HG02642 (cell line): Measurements from ENCODE around the gene ABHD17A.

Source experiments
- ATAC-seq: cut with Tn5 transposase; IDR thresholded peaks from one replicate; pipeline ENCODE4 v1.9.1; 2021; ENCODE audit warnings: mild to moderate bottlenecking; ENCODE audit not compliant: unreplicated experiment, poor library complexity

The ABHD17A gene

DNA sequence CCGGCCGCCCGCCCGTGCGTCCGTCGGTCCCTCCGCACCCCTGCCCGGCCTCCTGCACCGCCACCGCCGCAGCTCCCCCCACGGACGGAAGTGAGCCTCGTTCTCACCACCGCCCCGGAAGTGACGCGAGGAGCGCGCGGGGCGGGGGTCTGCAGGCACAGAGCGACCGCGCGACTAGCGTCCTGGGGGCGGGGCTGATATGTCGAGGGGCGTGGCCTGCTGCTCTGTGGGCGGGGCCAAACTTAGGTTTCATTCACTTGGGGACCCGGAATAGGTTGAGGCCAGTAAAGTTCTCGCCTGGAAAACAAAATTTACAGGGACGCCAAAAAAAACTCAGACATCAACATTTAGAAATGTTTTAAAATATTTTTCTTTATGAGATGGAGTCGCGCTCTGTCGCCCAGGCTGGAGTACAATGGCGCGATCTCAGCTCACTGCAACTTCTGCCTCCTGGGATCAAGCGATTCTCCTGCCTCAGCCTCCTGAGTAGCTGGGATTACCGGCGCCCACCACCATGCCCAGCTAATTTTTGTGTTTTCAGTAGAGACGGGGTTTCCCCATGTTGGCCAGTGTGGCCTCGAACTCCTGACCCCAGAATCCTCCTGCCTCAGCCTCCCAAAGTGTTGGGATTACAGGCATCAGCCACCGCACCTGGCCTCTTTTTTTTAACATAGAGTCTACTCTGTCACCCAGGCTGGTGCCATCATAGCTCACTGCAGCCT is at the start of gene ABHD17A:
ABHD17A (minus strand) TSS at position 99 of the 722 bp plus-strand sequence. CDS start 3,930 bp downstream, outside the sequence.
- peak; percentile 80 for ATAC-seq

DNA sequence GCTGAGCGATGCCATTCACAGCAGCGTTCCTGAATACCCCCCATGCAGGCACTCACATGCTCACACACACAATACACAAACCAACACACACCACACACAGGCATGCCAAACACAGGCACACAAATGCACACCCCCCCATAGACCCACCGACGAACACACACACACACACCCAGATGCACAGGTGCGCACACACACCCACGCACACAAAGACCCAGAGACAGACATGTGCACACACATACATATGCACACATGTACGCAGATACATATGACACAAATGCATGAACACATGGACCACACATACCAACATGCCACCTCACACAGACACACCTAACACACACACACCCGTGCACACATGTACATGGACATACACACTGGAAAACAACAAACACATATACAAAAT is 48.6 kb upstream of the ABHD17A start:
- no peak for ATAC-seq

DNA sequence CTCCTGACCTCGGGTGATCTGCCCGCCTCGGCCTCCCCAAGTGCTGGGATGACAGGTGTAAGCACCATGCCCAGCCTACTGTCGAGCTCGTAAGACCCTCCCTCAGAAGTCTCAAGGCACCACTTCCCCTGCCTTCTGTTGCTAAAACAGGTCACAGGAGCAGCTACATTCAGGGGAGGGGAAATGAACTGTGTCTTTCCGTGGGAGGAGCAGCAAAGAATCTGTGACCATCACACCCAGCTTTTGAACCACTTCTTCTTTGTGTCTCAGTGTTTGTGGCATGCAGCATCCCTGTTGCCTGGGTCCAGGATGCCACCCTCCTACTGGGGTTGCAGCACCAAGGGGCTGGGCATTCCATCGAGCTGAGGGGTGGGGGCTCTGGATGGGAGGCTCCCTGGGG is 47.9 kb upstream of the ABHD17A start:
- no peak for ATAC-seq

DNA sequence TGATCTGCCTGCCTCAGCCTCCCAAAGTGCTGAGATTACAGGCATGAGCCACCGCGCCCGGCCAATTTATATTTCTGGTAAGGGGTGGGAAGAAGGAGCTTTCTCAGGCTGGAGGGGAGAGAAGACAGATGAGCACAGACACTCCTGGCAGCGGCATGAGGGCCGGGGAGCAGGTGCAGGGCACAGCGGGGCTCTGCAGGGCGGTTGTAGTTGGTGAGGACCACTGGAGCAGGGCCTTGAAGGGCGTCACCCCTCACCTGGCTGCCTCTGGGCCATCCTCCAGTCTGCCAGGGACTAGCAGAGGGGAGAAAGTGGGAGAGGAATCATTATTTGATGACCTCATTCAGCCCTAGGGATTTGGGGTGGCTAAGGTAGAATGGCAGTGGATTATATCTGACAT is 47.1 kb upstream of the ABHD17A start:
- ATAC-seq = no peak

DNA sequence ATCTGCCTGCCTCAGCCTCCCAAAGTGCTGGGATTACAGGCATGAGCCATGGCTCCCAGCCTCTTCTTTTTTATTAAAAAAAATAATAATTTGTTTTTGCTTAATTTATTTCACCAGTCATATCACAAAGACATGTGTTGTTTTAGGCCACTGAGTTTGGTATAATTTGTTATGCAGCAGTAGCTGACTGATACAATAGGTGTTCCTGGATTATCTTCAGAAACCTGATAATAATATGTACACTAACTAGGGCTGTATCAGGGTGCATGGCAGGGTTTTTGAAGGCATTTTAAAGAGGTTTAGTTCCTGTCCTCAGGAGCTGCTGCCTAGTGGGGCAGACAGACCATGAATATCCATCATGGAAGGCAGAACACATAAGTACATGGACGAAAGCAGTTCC is 46.1 kb upstream of the ABHD17A start:
- ATAC-seq = no peak

DNA sequence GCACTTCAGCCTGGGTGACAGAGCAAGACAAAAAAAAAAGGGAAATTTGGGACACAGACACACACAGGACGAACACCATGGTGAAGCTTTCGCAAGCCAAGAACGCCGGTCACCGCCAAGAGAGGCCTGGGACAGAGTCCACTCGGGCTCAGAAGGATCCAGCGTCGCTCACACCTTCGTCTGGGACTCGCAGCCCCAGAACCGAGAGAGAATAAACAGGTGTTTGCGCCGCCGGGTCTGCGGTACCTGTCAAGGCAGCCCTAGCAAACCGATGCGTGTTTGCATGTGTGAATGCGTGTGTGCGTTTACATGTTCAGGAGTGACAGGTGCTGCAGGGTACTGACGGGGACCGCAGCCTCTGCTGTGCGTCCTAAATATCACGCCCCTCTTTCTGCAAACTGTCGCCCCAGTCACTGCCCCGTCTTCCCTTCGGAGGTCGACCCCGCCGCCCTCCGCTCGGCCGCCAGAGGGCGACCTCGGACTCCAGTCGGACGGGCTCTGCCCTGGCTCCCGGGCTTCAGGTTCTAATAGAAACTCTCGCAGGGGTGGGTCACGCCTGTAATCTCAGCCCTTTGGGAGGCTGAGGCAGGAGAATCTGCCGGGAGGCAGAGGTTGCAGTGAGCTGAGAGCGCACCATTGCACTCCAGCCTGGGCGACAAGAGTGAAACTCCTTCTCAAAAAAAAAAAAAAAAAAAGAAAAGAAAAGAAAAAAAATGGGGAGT is 43.9 kb upstream of the ABHD17A start:
- ATAC-seq = peak; percentile 56

DNA sequence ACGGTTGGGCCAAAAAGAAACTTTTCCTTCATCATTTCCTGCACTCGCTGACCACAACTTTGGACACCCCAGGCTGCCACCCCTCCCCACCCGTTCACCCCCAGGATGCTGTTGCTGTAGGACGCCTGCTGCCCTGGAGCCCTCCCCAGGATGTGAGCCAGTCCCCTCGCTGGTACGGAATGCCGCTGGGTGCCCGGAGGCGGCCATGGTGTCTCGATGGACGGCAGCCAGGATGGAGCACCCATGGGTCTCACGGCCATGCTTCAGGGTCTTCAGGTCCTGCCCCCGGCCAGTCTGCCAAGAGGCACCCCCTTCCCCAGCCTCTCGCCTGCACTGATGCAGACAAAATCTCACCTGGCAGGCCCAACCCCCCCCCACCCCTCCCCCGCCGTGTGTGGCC is 40.2 kb upstream of the ABHD17A start:
- ATAC-seq = no peak

DNA sequence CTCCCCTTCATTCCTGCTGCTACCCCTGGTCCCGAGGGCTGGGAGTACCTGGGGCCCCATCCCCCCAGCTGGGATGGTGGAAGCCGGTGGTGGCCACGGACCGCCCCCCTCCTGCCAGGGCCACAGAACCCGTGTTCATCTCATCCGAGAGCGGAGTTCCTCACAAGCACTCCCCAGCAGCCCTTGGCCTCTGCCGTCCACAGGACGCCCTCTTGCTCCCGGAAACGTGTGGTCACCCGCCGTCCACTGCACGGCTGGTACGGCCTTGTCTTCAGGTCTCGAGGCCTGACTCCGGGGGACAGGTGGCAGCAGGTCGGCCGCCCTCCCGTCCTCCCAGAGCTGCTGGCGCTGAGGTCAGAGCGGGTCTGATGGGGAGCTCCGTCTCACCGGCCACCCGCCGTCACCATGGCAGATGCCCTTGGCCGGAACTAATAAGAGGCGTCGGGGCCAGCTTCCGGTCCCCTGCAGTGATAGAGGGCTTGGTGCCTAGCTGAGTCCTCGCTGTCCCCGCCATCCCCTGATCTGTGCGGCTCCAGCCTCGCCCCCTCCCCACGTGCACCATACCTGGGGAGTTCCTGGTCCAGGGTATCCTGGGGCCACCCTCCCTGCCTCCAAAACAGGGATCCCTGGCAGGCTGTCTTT is 39.1 kb upstream of the ABHD17A start:
- ATAC-seq = no peak

DNA sequence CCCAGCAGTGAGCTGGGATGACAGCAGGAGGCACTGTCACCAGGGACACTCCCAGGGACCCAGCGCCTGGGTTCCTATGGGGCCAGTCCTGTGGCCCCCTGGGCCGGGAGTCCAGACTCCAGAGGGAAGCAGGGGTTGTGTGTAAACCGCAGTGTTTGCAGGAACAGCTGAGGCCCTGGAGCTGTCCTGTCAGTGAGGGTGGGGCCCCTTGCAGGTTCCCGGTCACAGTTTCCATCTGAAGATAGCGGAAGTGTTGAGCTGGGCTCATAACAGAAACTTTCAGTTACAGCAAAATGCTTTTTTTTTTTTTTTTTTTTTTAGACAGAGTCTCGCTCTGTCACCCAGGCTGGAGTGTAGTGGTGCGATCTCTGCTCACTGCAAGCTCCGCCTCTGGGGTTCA is 38.0 kb upstream of the ABHD17A start:
- ATAC-seq = no peak

DNA sequence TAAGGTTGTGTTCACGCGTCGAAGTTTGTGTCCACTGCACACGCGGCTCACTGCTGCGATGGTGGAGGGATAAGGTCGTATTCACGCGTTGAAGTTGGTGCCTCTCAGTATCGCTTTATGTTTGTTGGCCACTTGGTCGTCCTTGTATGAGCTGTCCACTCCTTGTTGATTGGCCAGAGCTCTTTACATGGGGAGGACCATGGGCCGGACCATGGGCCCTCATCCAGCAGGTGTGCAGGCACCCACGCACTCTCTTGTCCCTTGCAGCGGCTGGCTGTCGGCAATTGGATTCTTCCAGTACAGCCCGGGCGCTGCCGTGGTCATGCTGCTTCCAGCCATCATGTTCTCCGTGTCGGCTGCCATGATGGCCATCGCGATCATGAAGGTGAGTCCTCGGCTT is 37.5 kb upstream of the ABHD17A start:
- ATAC-seq = no peak

DNA sequence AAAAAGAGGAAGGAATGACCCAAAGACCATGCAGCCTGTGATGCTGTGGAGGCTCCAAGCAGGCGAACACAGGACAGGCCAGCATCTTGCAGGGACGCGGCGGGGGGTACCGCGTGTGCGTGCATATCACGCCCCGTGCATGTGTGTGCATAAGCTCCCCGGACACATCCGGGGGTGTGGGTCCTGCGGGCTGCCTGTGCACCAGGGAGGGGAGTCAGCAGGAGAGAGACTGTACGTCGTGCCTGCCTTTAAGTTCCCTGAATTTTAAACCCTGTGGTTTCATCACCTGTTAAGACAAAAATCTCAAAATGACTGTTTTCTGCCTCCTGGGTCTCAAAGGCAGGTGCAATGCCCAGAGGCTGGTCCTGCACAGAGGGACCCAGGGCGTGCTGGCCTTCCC is 36.5 kb upstream of the ABHD17A start:
- ATAC-seq = no peak

DNA sequence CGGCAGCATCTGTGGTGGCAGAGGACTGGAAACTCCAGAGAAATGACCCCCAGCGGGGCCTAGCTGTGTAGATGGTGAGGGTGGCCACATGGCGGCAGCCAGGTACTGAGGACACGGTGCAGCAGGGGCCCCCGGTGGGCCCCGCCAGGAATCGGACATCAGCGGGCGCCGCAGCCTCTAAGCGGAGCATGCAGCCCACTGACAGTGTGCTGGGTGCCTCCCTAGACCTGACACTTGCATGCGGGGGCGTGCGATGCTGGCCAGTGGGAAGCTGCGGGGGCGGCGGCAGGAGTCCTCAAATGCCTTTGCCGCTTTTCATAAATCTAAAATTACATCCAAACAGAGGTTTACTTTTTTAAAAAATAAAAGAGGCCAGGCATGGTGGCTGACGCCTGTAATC is 36.0 kb upstream of the ABHD17A start:
- ATAC-seq = no peak

DNA sequence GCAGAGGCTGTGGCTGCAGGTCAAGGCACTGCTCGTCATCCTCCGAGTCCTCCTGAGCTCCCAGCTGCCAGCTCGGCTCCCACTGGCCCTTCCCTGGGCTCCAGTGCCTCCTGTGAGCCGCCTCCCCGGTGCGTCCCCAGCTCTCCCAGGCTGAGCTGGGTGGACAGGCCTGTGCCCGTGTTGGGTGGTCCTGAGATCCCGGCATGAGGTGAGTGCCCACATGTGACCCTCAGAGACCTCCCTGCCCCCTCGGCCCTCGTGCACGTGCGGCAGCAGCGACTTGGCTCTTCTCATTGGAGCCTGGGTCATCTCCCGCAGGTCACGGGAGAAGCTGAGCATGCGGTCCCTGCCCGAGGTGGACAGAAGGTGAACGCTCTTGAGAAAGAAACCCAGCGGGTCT is 35.3 kb upstream of the ABHD17A start:
- no peak for ATAC-seq

DNA sequence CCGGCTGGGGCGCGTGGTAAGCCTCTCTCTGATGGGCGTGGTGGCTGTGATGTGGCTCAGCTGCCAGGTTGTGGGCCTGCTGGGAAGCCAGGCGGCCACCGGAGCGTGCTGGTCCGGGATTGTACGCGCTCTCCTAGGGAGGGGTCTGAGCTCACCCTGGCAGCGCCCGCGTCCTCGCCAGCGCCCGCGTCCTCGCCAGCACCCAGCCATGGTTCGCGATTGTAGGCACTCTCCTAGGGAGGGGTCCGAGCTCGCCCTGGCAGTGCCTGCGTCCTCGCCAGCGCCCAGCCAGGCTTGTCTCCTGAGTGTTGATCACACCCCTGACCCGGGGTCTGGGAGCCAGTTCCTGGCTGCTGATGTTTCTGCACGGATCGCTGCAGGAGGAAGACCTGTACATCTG is 33.7 kb upstream of the ABHD17A start:
- no peak for ATAC-seq

DNA sequence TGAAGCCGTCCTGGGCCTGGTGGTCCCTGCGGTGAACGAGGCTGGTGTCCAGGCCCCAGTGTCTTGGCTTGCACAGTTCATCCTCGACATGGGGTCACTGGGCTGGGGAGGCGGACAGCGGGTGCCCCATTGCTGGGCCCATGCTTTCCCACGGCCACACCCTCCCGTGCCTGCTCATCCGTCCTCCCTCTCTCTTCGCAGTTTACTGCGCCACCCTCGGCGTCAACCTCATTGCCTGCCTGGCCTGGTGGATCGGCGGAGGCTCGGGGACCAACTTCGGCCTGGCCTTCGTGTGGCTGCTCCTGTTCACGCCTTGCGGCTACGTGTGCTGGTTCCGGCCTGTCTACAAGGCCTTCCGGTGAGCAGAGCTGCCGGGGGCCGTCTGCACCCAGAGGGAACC is 32.6 kb upstream of the ABHD17A start:
- no peak for ATAC-seq

DNA sequence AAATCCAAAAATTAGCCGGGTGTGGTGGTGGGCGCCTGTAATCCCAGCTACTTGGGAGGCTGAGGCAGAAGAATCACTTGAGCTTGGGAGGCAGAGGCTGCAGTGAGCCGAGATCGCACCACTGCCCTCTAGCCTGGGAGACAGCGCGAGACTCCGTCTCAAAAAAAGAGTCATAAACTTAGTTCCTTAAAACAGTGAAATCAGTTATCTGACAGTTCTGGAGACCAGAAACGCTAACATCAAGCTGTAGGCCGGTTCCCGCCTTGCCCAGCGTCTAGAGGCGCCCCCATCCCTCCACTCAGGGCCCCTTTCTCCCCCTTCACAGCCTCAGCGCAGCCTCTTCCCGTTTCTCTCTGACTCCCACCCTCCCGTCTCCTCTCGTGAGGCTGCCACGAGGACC is 31.9 kb upstream of the ABHD17A start:
- ATAC-seq = no peak

DNA sequence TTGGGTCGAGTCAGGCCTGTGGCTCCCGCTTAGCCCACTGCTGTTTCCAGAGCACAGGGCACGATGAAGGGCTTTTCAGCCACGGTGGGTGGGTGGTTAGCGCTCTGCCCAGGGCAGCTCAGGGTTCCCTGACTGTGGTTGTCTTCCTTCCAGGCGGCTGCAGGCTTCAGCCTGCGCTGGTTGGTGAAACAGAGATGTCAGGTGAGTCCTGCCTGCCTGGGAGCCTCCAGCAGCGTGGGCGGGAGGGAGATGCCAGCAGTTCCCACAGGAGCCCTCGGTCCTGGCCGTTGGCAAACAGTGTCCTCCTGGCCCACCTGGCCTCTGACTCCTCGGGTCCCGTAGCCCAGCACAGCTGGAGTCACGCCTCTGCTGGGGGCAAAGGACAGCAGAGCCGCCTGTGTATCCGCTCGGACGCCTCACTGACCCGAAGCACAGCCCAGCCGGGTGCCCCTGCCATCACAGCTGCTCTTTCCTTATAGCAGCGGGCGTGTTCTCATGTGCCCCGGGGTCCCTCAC is 29.6 kb upstream of the ABHD17A start:
- no peak for ATAC-seq

DNA sequence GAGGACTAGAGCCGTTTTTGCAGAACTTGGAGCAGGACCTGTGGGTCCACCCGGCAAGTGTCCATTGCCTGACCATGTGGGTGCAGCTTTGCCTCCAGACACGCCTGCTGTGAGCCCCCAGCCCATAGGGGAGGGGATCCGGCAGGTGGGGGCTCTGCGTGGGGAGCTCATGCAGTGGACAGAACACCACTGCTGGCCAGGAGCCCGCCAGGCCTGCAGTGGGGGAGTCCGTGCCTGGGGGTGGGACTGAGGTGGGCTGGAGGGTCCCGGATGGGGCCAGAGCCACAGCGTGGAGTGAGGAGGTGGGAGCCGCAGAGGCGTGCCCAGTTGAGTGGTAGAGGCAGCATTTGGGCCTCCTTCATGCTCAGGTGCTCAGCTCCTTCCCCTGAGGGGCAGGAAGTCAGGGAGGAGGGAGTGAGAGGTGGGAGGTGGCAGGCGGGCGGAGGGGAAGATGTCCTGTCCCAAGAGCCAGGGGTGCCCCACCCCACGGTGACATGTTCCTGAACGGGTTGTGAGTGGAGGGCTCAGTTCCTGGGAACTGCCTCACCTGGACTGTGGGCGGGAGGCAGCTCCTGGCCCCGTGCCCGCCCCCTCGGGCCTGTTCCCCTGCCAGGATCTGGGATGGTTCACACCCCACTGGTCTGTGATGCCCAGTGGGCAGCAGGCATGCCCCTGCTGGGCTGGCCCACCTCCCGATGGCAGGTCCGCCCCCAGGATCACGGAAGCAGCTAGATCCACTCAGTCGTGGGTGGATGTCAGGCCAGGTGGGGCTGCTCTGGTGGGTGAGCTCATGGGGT is 28.7 kb upstream of the ABHD17A start:
- no peak for ATAC-seq

DNA sequence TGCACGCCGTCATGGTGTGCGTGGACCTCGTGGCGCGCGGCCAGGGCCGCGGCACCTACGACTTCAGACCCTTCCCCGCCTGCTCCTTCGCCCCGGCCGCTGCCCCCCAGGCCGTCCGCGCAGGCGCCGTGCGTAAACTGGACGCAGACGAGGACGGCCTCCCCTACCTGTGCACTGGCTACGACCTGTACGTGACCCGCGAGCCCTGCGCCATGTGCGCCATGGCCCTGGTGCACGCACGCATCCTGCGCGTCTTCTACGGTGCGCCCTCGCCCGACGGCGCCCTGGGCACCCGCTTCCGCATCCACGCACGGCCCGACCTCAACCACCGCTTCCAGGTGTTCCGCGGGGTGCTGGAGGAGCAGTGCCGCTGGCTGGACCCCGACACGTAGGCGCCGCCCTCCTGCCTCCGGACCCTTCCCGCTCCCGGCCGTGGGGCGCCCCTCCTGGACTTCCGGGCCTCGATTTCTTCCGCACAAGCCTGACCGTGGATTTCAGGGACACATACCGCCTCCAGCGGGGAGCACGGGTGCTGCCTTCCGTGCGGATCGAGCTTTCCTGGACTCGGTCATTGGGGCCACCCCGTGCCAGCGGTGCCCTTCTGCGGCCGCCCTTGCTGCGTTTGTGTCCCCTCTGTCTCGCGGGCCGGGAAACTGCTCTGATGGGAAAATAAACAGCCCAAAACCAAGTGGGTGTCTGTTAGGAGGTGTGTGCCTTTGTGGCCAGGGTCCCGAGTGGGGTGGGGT is 27.6 kb upstream of the ABHD17A start:
- ATAC-seq = no peak

DNA sequence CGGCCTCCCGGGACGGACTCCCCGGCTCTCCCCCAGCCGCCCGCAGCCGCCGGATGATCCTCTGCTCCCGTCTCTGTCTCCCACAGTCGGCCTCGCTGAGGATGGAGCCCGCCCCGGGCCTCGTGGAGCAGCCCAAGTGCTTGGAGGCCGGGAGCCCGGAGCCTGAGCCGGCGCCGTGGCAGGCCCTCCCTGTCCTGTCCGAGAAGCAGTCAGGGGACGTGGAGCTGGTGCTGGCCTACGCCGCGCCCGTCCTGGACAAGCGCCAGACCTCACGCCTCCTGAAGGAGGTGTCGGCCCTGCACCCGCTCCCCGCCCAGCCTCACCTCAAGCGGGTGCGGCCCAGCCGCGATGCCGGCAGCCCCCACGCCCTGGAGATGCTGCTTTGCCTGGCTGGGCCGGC is 26.7 kb upstream of the ABHD17A start:
- ATAC-seq = no peak
